ENCODE data around the gene MCM6. TPM values are rescaled to one million over a fixed set of nuclear protein-coding genes. Genes with fewer than 3 reads are reported as not detected.

The MCM6 gene
- total RNA-seq, 4 donors from 2014 or later: 4.2 to 6.3 (median 4.8) TPM

DNA sequence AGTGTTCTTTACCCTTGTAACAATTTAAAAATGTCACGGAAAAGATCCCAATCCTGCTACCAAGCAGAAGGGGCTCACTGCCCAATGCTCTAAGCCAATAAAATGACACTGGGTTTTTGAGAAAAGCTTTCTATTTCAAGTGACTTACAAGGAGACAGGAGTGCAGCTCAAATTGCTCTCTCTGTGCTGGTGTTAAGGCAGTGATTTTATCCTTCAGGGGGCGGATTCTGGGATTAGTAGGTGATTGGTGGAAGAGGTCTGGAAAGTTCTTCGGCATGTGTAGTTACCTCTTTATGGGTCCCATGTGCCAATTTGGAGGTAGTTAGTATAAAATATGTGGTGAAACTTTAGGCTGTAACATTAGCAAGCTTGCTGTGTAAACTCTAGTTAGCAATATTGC is 27.4 kb upstream of the MCM6 start:
- no peak overlapping the region for H3K27ac ChIP-seq
- ATAC-seq: no peak
- intact Hi-C loops (cut with DNase I; ENCODE audit: low total_unique reads) (no loop called here), in situ Hi-C loops (cut with MboI; ENCODE audit: low sequenced_read_pairs in 4 of 4) (no loop called here)
- no peaks in the 10 kb centered on the region for H3K4me1 ChIP-seq
- no peak for DNase-seq
- no peaks in the 10 kb centered on the region for H3K27me3 ChIP-seq
- H3K4me3 ChIP-seq: no peak overlapping the region
- no peaks in the 10 kb centered on the region for H3K9me3 ChIP-seq
- H3K36me3 ChIP-seq: peaks cover 2 to 14% of the 10 kb centered on the region in 2 donors
- no peak for TF ChIP-seq CTCF (IDR thresholded peaks at IDR 0.05 in 4 of 5, conservative IDR thresholded peaks at IDR 0.05 in 1 of 5)
- TF ChIP-seq POLR2A (IDR thresholded peaks at IDR 0.05): no peak

GRCh38 chr2:135899567-135899966 is 23.3 kb upstream of the MCM6 start:
- H3K4me1 ChIP-seq: no peaks in the 10 kb centered on the region
- H3K27me3 ChIP-seq: no peaks in the 10 kb centered on the region
- TF ChIP-seq CTCF (IDR thresholded peaks at IDR 0.05 in 4 of 5, conservative IDR thresholded peaks at IDR 0.05 in 1 of 5): no peak
- no peak for TF ChIP-seq POLR2A (IDR thresholded peaks at IDR 0.05)
- DNase-seq (no peak), ATAC-seq (no peak)
- intact Hi-C loops (cut with DNase I; ENCODE audit: low total_unique reads) (no loop called here), in situ Hi-C loops (cut with MboI; ENCODE audit: low sequenced_read_pairs in 4 of 4) (no loop called here)
- H3K27ac ChIP-seq: no peak overlapping the region
- no peaks in the 10 kb centered on the region for H3K36me3 ChIP-seq
- H3K9me3 ChIP-seq: no peaks in the 10 kb centered on the region
- H3K4me3 ChIP-seq: no peak overlapping the region

GRCh38 chr2:135898234-135898786 is 22.1 kb upstream of the MCM6 start:
- ATAC-seq (no peak), DNase-seq (no peak)
- intact Hi-C loops (cut with DNase I; ENCODE audit: low total_unique reads) (no loop called here), in situ Hi-C loops (cut with MboI; ENCODE audit: low sequenced_read_pairs in 4 of 4) (no loop called here)
- no peaks in the 10 kb centered on the region for H3K27me3 ChIP-seq
- no peak overlapping the region for H3K27ac ChIP-seq
- no peaks in the 10 kb centered on the region for H3K36me3 ChIP-seq
- H3K9me3 ChIP-seq: no peaks in the 10 kb centered on the region
- no peak overlapping the region for H3K4me3 ChIP-seq
- TF ChIP-seq CTCF (IDR thresholded peaks at IDR 0.05 in 4 of 5, conservative IDR thresholded peaks at IDR 0.05 in 1 of 5) (no peak), POLR2A (IDR thresholded peaks at IDR 0.05) (no peak)
- H3K4me1 ChIP-seq: no peaks in the 10 kb centered on the region

- DNase-seq (no peak), ATAC-seq (no peak)
- H3K36me3 ChIP-seq: no peaks in the 10 kb centered on the region
- no peak overlapping the region for H3K27ac ChIP-seq
- no peaks in the 10 kb centered on the region for H3K4me1 ChIP-seq
- H3K4me3 ChIP-seq: no peak overlapping the region
- in situ Hi-C loops (cut with MboI; ENCODE audit: low sequenced_read_pairs in 4 of 4): no loop called here
- H3K9me3 ChIP-seq: no peaks in the 10 kb centered on the region
- no peaks in the 10 kb centered on the region for H3K27me3 ChIP-seq
- TF ChIP-seq POLR2A (IDR thresholded peaks at IDR 0.05) (no peak), CTCF (IDR thresholded peaks at IDR 0.05 in 4 of 5, conservative IDR thresholded peaks at IDR 0.05 in 1 of 5) (no peak)
- intact Hi-C loops (cut with DNase I; ENCODE audit: low total_unique reads): no loop called here
Observed at GRCh38 chr2:135894930-135895329, 18.7 kb upstream of the MCM6 start.

DNA sequence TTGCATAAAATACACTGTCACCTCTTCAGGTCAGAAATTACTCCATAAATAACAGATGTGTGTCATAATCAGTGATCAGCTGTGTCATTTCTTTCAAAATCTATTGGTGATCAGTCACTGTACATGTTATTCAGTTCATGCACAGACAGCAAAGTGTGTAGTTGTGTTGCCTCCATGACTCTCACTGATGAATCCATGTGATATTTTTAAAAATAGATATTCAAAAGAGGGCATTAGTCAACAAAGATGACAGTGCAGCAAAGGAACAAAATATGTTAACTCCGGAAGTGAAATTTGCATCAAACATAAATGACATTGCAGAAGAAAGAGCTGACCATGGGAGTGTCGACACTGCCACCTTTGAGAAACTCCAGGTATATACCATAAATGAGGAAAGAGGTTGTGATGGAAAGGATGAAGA is 17.1 kb upstream of the MCM6 start:
- Histone ChIP-seq H3K27ac (no peak overlapping the region), H3K9me3 (no peaks in the 10 kb centered on the region), H3K36me3 (no peaks in the 10 kb centered on the region), H3K4me3 (no peak overlapping the region), H3K27me3 (no peaks in the 10 kb centered on the region), H3K4me1 (no peaks in the 10 kb centered on the region)
- DNase-seq (no peak), ATAC-seq (no peak)
- no peak for TF ChIP-seq POLR2A (IDR thresholded peaks at IDR 0.05)
- no peak for TF ChIP-seq CTCF (IDR thresholded peaks at IDR 0.05 in 4 of 5, conservative IDR thresholded peaks at IDR 0.05 in 1 of 5)
- intact Hi-C loops (cut with DNase I; ENCODE audit: low total_unique reads) (no loop called here), in situ Hi-C loops (cut with MboI; ENCODE audit: low sequenced_read_pairs in 4 of 4) (no loop called here)

All from gastrocnemius medialis (tissue), 4 donors.